PC-9 (cell line): ENCODE results near the gene MAX. TPM values are rescaled to one million over a fixed set of nuclear protein-coding genes. Genes with fewer than 3 reads are reported as not detected.

Source experiments
- BruUV-seq: library from RNA; stranded (reverse); fragments of 400-500 nt; replicated peaks from 2 replicates; lab custom pipeline; 2021; lab: Mats Ljungman, UMichigan
- CTCF ChIA-PET: fragments of 300-600 bp; sonication (Branson Sonifier 250); formaldehyde crosslinking; loops from one replicate; lab custom pipeline; 2022; ENCODE audit warnings: antibody characterized with exemption; lab: Charles Lee
- POLR2A ChIA-PET: fragments of 300-600 bp; sonication (Branson Sonifier 250); formaldehyde crosslinking; loops from one replicate; lab custom pipeline; 2022; ENCODE audit warnings: antibody characterized with exemption; ENCODE audit not compliant: unreplicated experiment; lab: Charles Lee
- DNase-seq, 2 experiments: peaks; one replicate each; pipeline versions ENCODE4 v3.0.0 to v3.0.0-alpha.2; 2015 to 2022; ENCODE audit warnings: mixed read lengths in 1 of 2
- H2AFZ ChIP-seq: fragments of 200-600 bp; sonication (generic); 2 replicates; pipeline ENCODE4 v1.8.1; 2017; ENCODE audit warnings: antibody characterized with exemption
- H3F3A ChIP-seq: fragments of 200-600 bp; sonication (generic); 2 replicates; pipeline ENCODE4 v1.8.1; 2017; ENCODE audit warnings: antibody characterized with exemption, mild to moderate bottlenecking, low read depth; ENCODE audit not compliant: insufficient read depth
- H3K27ac ChIP-seq: fragments of 200-600 bp; sonication (generic); 2 replicates; pipeline ENCODE4 v1.6.1; 2016; ENCODE audit warnings: mixed run types
- H3K27me3 ChIP-seq: fragments of 200-600 bp; sonication (generic); 2 replicates; pipeline ENCODE4 v1.6.1; 2016; ENCODE audit warnings: low read depth, mixed run types; ENCODE audit not compliant: insufficient read depth
- H3K36me3 ChIP-seq: fragments of 200-600 bp; sonication (generic); 2 replicates; pipeline ENCODE4 v1.6.1; 2016; ENCODE audit warnings: low read depth, mixed run types
- H3K4me1 ChIP-seq: fragments of 200-600 bp; sonication (generic); replicated peaks from 2 replicates; pipeline ENCODE4 v1.6.1; 2016; ENCODE audit warnings: mixed run types; ENCODE audit not compliant: insufficient read depth
- H3K4me2 ChIP-seq: fragments of 200-600 bp; sonication (generic); 2 replicates; pipeline ENCODE4 v1.6.1; 2017; ENCODE audit warnings: mixed run types
- H3K4me3 ChIP-seq: fragments of 200-600 bp; sonication (generic); 2 replicates; pipeline ENCODE4 v1.6.1; 2016; ENCODE audit warnings: mixed run types
- H3K79me2 ChIP-seq: fragments of 200-600 bp; sonication (generic); 2 replicates; pipeline ENCODE4 v1.6.1; 2017; ENCODE audit warnings: low read depth, mixed run types
- H3K9me2 ChIP-seq: fragments of 200-600 bp; sonication (generic); 2 replicates; pipeline ENCODE4 v1.8.1; 2017; ENCODE audit warnings: mild to moderate bottlenecking; ENCODE audit not compliant: insufficient read depth
- H3K9me3 ChIP-seq: fragments of 200-600 bp; sonication (generic); 2 replicates; pipeline ENCODE4 v1.8.1; 2016; ENCODE audit warnings: low read depth; ENCODE audit not compliant: insufficient read depth
- H4K20me1 ChIP-seq: fragments of 200-600 bp; sonication (generic); 2 replicates; pipeline ENCODE4 v1.8.1; 2017; ENCODE audit not compliant: insufficient read depth
- CTCF ChIP-seq: fragments of 200-600 bp; sonication (generic); conservative IDR thresholded peaks from 2 replicates; pipeline ENCODE4 v1.6.1; 2017; ENCODE audit warnings: mixed run types, antibody characterized with exemption, mild to moderate bottlenecking, moderate library complexity
- EZH2 ChIP-seq: fragments of 200-600 bp; sonication (generic); IDR thresholded peaks from 2 replicates; pipeline ENCODE4 v1.8.0; 2017; ENCODE audit warnings: antibody characterized with exemption, low read depth
- intact Hi-C: fragments of 100-400 bp; cut with micrococcal nuclease; formaldehyde crosslinking; loops from one replicate; pipeline ENCODE4 v1.10.0; 2022; ENCODE audit not compliant: unreplicated experiment
- total RNA-seq: library from RNA; stranded (reverse); gene quantifications from 2 replicates; pipeline ENCODE4 v1.2.3, GENCODE V29; 2021

MAX gene
- total RNA-seq, 1 experiment from 2014 or later: 76.1 TPM

GRCh38 chr14:65074449-65075150, 27.7 kb downstream of the MAX start:
- DNase-seq: no peak
- Histone ChIP-seq H3K27me3 (no peaks in the 10 kb centered on the region), H3K79me2 (no peaks in the 10 kb centered on the region), H2AFZ (no peak overlapping the region), H3K4me1 (peaks cover 15% of the 10 kb centered on the region), H3K9me3 (no peaks in the 10 kb centered on the region), H3K9me2 (no peaks in the 10 kb centered on the region), H4K20me1 (peaks cover 19% of the 10 kb centered on the region), H3K4me2 (no peak overlapping the region), H3K36me3 (peaks cover 17% of the 10 kb centered on the region; the same call in 1 of the 2 replicates), H3F3A (peaks cover 16% of the 10 kb centered on the region; the same call in 1 of the 2 replicates), H3K4me3 (no peak overlapping the region), H3K27ac (no peak overlapping the region)
- ChIA-PET CTCF (no interaction called here), POLR2A (no interaction called here)
- TF ChIP-seq EZH2 (no peak), CTCF (no peak)
- intact Hi-C loops: no loop called here
- BruUV-seq: no TSS peak

GRCh38 chr14:65073605-65074201, 28.6 kb downstream of the MAX start:
- H4K20me1 ChIP-seq: peaks cover 15% of the 10 kb centered on the region
- CTCF ChIA-PET: no interaction called here
- TF ChIP-seq CTCF (no peak), EZH2 (no peak)
- peaks cover 18% of the 10 kb centered on the region for H3K4me1 ChIP-seq
- POLR2A ChIA-PET: interaction anchor here (0.6 to 0.7 kb wide), 2 partner anchors 747 to 949 kb away, joined by 3 to 5 read pairs; no protein-coding TSS in a partner anchor
- no peak overlapping the region for H3K27ac ChIP-seq
- H3K9me2 ChIP-seq: no peaks in the 10 kb centered on the region
- no peak overlapping the region for H3K4me2 ChIP-seq
- H3K9me3 ChIP-seq: no peaks in the 10 kb centered on the region
- H3K79me2 ChIP-seq: no peaks in the 10 kb centered on the region
- H3K36me3 ChIP-seq: peaks cover 13% of the 10 kb centered on the region; the same call in 1 of the 2 replicates
- intact Hi-C loops: no loop called here
- no peaks in the 10 kb centered on the region for H3K27me3 ChIP-seq
- DNase-seq: no peak
- peaks cover 16% of the 10 kb centered on the region; the same call in 1 of the 2 replicates for H3F3A ChIP-seq
- no TSS peak for BruUV-seq
- no peak overlapping the region for H3K4me3 ChIP-seq
- H2AFZ ChIP-seq: no peak overlapping the region

GRCh38 chr14:65072937-65073336, 29.4 kb downstream of the MAX start:
- BruUV-seq: no TSS peak
- Histone ChIP-seq H3K27ac (no peak overlapping the region), H3K79me2 (no peaks in the 10 kb centered on the region), H3K27me3 (no peaks in the 10 kb centered on the region), H3K36me3 (peaks cover 13% of the 10 kb centered on the region; the same call in 1 of the 2 replicates), H3K4me1 (peaks cover 18% of the 10 kb centered on the region), H3K4me2 (no peak overlapping the region), H3K9me2 (no peaks in the 10 kb centered on the region), H3K9me3 (no peaks in the 10 kb centered on the region), H3F3A (peaks cover 16% of the 10 kb centered on the region; the same call in 1 of the 2 replicates), H2AFZ (no peak overlapping the region), H4K20me1 (peaks cover 15% of the 10 kb centered on the region), H3K4me3 (no peak overlapping the region)
- POLR2A ChIA-PET: interaction anchor here (0.7 kb wide), 1 partner anchor 747 kb away, joined by 3 read pairs; no protein-coding TSS in a partner anchor
- no peak for DNase-seq
- no peak for TF ChIP-seq EZH2
- intact Hi-C loops: no loop called here
- CTCF ChIA-PET: no interaction called here
